Prostate gland (tissue), 2 donors: Measurements from ENCODE around the gene TNS3.

Source experiments
- POLR2A ChIP-seq: fragments of 450-650 bp; IDR thresholded peaks from one replicate; pipeline ENCODE4 v1.6.1; 2016; ENCODE audit warnings: antibody characterized with exemption, mild to moderate bottlenecking
- POLR2AphosphoS5 ChIP-seq: sonication (generic); formaldehyde crosslinking; IDR thresholded peaks from one replicate; pipeline ENCODE4 v1.6.1; 2017; ENCODE audit warnings: antibody characterized with exemption
- TF ChIP-seq, protein P1 (sequence below), 4 experiments: fragments of 200-600 bp in 2 of 4; fragments of 450-650 bp in 2 of 4; sonication (generic) in 2 of 4; IDR thresholded peaks; 1 replicate in 3 of 4; 2 replicates in 1 of 4; pipeline ENCODE4 v1.5.1; 2016 to 2019; ENCODE audit warnings: antibody characterized with exemption in 4 of 4, mild to moderate bottlenecking in 2 of 4, moderate library complexity in 2 of 4

DNA sequence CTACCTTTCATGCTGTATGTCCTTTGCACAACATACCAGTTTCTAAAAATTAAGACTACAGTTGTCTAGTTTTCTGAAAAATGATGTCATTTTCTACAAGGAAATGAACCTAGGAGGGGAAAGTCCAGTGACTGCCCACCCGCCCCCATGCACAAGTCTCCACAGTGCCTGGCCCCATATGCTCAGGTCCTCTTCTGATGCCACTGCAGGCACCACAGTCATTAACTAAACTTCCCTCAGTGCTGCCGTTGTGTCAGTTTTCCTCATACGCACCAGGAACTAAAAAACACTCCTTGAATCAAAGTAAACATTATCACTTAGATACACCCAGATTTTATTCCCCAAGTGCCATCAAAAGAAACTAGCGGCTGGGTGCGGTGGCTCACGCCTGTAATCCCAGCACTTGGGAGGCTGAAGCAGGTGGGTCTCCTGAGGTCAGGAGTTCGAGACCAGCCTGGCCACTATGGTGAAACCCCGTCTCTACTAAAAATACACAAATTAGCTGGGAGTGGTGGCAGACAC is 6.9 kb upstream of the TNS3 start:
- TF ChIP-seq, protein P1, sequence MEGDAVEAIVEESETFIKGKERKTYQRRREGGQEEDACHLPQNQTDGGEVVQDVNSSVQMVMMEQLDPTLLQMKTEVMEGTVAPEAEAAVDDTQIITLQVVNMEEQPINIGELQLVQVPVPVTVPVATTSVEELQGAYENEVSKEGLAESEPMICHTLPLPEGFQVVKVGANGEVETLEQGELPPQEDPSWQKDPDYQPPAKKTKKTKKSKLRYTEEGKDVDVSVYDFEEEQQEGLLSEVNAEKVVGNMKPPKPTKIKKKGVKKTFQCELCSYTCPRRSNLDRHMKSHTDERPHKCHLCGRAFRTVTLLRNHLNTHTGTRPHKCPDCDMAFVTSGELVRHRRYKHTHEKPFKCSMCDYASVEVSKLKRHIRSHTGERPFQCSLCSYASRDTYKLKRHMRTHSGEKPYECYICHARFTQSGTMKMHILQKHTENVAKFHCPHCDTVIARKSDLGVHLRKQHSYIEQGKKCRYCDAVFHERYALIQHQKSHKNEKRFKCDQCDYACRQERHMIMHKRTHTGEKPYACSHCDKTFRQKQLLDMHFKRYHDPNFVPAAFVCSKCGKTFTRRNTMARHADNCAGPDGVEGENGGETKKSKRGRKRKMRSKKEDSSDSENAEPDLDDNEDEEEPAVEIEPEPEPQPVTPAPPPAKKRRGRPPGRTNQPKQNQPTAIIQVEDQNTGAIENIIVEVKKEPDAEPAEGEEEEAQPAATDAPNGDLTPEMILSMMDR (IDR thresholded peaks at IDR 0.05): no peak
- TF ChIP-seq POLR2A: no peak
- TF ChIP-seq POLR2AphosphoS5: no peak
